Karpas-422 (cell line): Measurements from ENCODE around the gene TUBA3C. TPM values are rescaled to one million over a fixed set of nuclear protein-coding genes. Genes with fewer than 3 reads are reported as not detected.
"Not testable (repeated sequence)": the region's sequence is repeated elsewhere in the genome, so short reads cannot be mapped to it uniquely, and the experiment has no call there.

Experiments
- DNase-seq: peaks from one replicate; pipeline ENCODE4 v3.0.0-alpha.2; 2015
- H2AFZ ChIP-seq: fragments of 200-600 bp; sonication (generic); 2 replicates; pipeline ENCODE4 v1.6.1; 2014; ENCODE audit warnings: antibody characterized with exemption, low read length, mixed read lengths
- H3K27ac ChIP-seq: fragments of 200-600 bp; sonication (generic); 2 replicates; pipeline ENCODE4 v1.5.1; 2014; ENCODE audit warnings: mild to moderate bottlenecking, low read length, moderate library complexity
- H3K27me3 ChIP-seq: fragments of 200-600 bp; sonication (generic); 2 replicates; pipeline ENCODE4 v1.6.1; 2014; ENCODE audit warnings: low read length, mixed read lengths
- H3K36me3 ChIP-seq: fragments of 200-600 bp; sonication (generic); 2 replicates; pipeline ENCODE4 v1.6.1; 2014; ENCODE audit warnings: low read length, mixed read lengths; ENCODE audit not compliant: insufficient read depth
- H3K4me1 ChIP-seq: fragments of 200-600 bp; sonication (generic); 2 replicates; pipeline ENCODE4 v1.6.1; 2014; ENCODE audit warnings: mild to moderate bottlenecking, low read length, mixed read lengths
- H3K4me2 ChIP-seq: fragments of 200-600 bp; sonication (generic); 2 replicates; pipeline ENCODE4 v1.6.1; 2014; ENCODE audit warnings: low read length, low read depth, mild to moderate bottlenecking; ENCODE audit not compliant: poor library complexity, severe bottlenecking
- H3K4me3 ChIP-seq: fragments of 200-600 bp; sonication (generic); 2 replicates; pipeline ENCODE4 v1.5.1; 2014; ENCODE audit warnings: mild to moderate bottlenecking, antibody characterized with exemption, low read length, mixed read lengths
- H3K79me2 ChIP-seq: fragments of 200-600 bp; sonication (generic); 2 replicates; pipeline ENCODE4 v1.6.1; 2014; ENCODE audit warnings: mild to moderate bottlenecking, low read length, mixed read lengths
- H3K9ac ChIP-seq: fragments of 200-600 bp; sonication (generic); 2 replicates; pipeline ENCODE4 v1.6.0; 2014; ENCODE audit warnings: low read length
- H3K9me2 ChIP-seq: fragments of 200-600 bp; sonication (generic), shearing (Covaris generic); replicated peaks from 2 replicates; pipeline ENCODE4 v1.6.0; 2014; ENCODE audit warnings: mild to moderate bottlenecking, low read length, moderate library complexity; ENCODE audit not compliant: insufficient read depth
- H3K9me3 ChIP-seq: fragments of 300-700, 200-600 bp; sonication (generic); 2 replicates; pipeline ENCODE4 v1.6.1; 2014; ENCODE audit warnings: low read length, mixed read lengths
- H4K20me1 ChIP-seq: fragments of 200-600 bp; sonication (generic); 2 replicates; pipeline ENCODE4 v1.6.1; 2014; ENCODE audit warnings: mild to moderate bottlenecking, antibody characterized with exemption, low read length, low read depth; ENCODE audit not compliant: insufficient read depth
- total RNA-seq: library from RNA; depleted of rRNA; stranded (reverse); fragments of >200 nt; shearing (Covaris generic); gene quantifications from 2 replicates; pipeline ENCODE4 v1.2.3, GENCODE V29; 2014; ENCODE audit warnings: low replicate concordance; rRNA removed

Gene TUBA3C
- total RNA-seq, result not detected in 2 replicates

DNA sequence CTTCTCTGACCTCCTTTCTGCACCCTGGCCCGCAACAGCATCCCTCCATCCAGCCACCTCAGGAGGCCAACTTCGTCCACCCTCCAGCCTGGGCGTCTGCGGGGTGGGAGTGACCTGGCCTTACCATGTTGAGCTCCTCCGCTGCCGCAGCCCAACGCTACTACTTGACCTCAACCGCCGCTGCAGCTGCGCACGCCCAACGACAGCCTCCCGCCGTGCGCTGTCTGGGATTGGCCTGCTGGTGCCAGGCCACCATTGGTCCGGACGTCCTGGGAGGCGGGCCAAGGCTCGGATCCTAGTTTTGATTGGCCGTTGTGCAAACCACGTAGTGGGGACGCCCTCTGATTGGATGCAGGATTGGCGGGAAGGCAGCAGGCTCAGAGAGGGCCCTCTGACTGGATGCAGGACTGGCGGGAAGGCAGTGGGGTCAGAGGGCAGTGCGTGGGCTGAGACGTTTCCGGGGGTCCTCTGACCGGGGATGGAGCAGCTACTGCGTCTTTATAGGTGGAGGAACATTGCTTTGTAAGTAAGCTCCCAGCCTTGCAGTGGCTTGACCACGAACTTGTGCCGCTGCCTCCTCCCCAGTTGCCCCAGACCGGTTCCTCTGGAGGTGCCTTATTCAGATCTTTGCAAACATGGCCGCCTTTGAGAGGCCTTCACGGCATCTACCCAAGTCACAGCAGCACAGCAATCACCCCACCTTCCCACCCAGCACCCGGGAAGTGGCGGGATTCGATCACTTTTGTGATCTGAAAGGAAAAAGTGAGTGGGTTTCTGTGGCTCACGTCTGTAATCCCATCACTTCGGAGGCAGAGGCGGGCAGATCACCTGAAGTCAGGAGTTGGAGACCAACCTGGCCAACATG lies at the start of gene TUBA3C:
Gene TUBA3C, minus strand, starts transcription at position 204 of the 865 bp plus-strand sequence. Its CDS starts 77 bp downstream, at position 127.
- Histone ChIP-seq H3K4me1 (no peaks in the 10 kb centered on the region), H3K27ac (no peak within 1 kb of the TSS), H3K9me2 (no peaks in the 10 kb centered on the region), H3K9ac (no peak within 1 kb of the TSS), H4K20me1 (no peaks in the 10 kb centered on the region), H3K36me3 (no peaks in the 10 kb centered on the region), H3K4me3 (no peak within 1 kb of the TSS), H3K9me3 (peaks cover 4% of the 10 kb centered on the region), H3K4me2 (no peak within 1 kb of the TSS), H3K27me3 (no peaks in the 10 kb centered on the region), H3K79me2 (no peaks in the 10 kb centered on the region), H2AFZ (no peak within 1 kb of the TSS)
- DNase-seq, result no peak

GRCh38 chr13:19207413-19207812 lies 25.8 kb upstream of the TUBA3C start:
- H4K20me1 ChIP-seq, H3K9me2 ChIP-seq, H3K9me3 ChIP-seq, H3K27me3 ChIP-seq, H3K4me2 ChIP-seq, H3K27ac ChIP-seq, H2AFZ ChIP-seq, H3K4me1 ChIP-seq, DNase-seq, H3K4me3 ChIP-seq, H3K9ac ChIP-seq, H3K79me2 ChIP-seq, H3K36me3 ChIP-seq: not testable (repeated sequence)

- not testable (repeated sequence) for H3K9me2 ChIP-seq
These were observed 11.0 kb upstream of the TUBA3C start for GRCh38 chr13:19192622-19193021.

GRCh38 chr13:19189911-19190310 lies 8.3 kb upstream of the TUBA3C start:
- not testable (repeated sequence) for H3K27me3 ChIP-seq, H3K4me2 ChIP-seq, DNase-seq, H3K4me3 ChIP-seq, H4K20me1 ChIP-seq, H3K9me3 ChIP-seq, H3K27ac ChIP-seq, H3K9ac ChIP-seq, H3K79me2 ChIP-seq, H3K36me3 ChIP-seq, H2AFZ ChIP-seq, H3K4me1 ChIP-seq, H3K9me2 ChIP-seq

More at GRCh38 chr13:19192622-19193021, 11.0 kb upstream of the TUBA3C start:
- not testable (repeated sequence) for H3K79me2 ChIP-seq, H4K20me1 ChIP-seq, H3K4me2 ChIP-seq, H3K36me3 ChIP-seq, DNase-seq, H3K9me3 ChIP-seq, H3K4me1 ChIP-seq, H3K27ac ChIP-seq, H3K27me3 ChIP-seq, H3K4me3 ChIP-seq, H3K9ac ChIP-seq, H2AFZ ChIP-seq

DNA sequence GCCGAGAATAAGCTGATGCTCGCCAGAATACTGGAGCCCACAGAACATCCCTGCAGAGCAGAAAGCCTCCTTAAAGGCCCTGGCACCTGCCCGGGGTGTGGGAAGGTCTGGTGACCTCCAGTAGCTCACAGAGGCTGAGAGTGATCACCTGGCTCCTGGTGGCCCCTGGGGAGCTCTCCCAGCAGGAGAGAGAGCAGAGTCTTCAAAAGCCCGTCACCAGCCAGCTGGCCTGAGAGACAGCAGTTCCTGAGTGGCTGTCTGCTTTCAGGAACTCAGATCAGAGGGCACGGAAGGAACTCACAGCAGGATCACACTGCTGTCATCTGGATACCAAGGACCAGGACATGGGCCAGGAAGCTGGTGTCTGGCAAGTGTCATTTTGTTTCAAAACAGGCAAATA lies 7.7 kb upstream of the TUBA3C start:
- H3K4me1 ChIP-seq, H3K9me3 ChIP-seq, H3K79me2 ChIP-seq, H3K36me3 ChIP-seq, H3K4me2 ChIP-seq, H3K27ac ChIP-seq, H4K20me1 ChIP-seq, H2AFZ ChIP-seq, H3K27me3 ChIP-seq, DNase-seq, H3K4me3 ChIP-seq, H3K9me2 ChIP-seq, H3K9ac ChIP-seq: not testable (repeated sequence)

GRCh38 chr13:19185865-19186645 lies 4.4 kb upstream of the TUBA3C start:
- Histone ChIP-seq H3K4me3 (no peak overlapping the region), H3K4me1 (no peaks in the 10 kb centered on the region), H3K27ac (no peak overlapping the region), H3K27me3 (no peaks in the 10 kb centered on the region), H3K4me2 (no peak overlapping the region), H3K36me3 (no peaks in the 10 kb centered on the region), H3K9me3 (peaks cover 7% of the 10 kb centered on the region), H4K20me1 (no peaks in the 10 kb centered on the region), H3K9me2 (no peaks in the 10 kb centered on the region), H2AFZ (no peak overlapping the region), H3K79me2 (no peaks in the 10 kb centered on the region), H3K9ac (no peak overlapping the region)
- DNase-seq, result no peak

DNA sequence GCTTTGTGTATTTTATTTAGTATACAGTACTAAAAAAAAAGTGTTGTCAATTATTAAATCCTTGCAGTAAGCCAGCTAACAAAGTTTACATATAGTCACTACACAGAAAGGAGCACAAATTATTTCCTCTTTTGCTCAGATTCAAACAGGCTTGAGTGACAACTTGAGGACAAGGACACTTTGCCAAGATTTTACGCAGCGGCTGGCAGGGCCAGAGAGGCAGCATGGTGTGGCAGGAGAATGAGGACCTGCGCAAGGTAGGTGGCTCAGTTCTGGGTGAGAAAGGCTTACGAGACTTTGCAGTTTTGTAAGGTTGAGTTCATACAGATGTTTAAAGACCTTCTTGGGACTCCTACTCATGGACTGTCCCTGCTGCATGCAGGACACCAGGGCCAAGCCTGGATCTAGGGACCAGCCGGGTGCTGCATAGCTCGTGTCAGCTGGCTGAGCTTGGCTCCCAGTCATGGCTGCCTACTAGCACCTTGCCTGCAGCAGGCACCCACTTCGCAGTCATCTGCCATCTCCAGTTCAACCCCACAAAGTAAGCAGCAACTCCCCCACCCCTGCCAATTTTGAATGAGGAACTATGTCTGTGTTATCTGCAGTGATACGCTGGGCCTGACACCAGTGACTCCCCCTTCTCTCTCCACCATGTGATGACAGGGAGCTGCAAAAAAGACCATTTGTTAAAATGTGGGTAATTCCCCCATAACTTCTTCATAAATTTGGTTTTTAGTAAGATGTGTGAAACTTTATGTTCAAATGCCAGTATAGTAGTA lies 3.7 kb upstream of the TUBA3C start:
- Histone ChIP-seq H3K27ac (no peak overlapping the region), H2AFZ (no peak overlapping the region), H3K4me3 (no peak overlapping the region), H3K4me2 (no peak overlapping the region), H3K4me1 (no peaks in the 10 kb centered on the region), H3K9ac (no peak overlapping the region), H3K9me3 (peaks cover 7% of the 10 kb centered on the region), H4K20me1 (no peaks in the 10 kb centered on the region), H3K9me2 (no peaks in the 10 kb centered on the region), H3K36me3 (no peaks in the 10 kb centered on the region), H3K27me3 (no peaks in the 10 kb centered on the region), H3K79me2 (no peaks in the 10 kb centered on the region)
- no peak for DNase-seq

GRCh38 chr13:19184176-19184575 lies 2.6 kb upstream of the TUBA3C start:
- H3K27me3 ChIP-seq, result no peaks in the 10 kb centered on the region
- H3K79me2 ChIP-seq, result no peaks in the 10 kb centered on the region
- no peaks in the 10 kb centered on the region for H3K9me2 ChIP-seq
- no peak overlapping the region for H3K4me3 ChIP-seq
- H3K36me3 ChIP-seq, result no peaks in the 10 kb centered on the region
- H3K27ac ChIP-seq, result no peak overlapping the region
- no peak overlapping the region for H2AFZ ChIP-seq
- DNase-seq, result no peak
- peaks cover 7% of the 10 kb centered on the region for H3K9me3 ChIP-seq
- no peak overlapping the region for H3K4me2 ChIP-seq
- H4K20me1 ChIP-seq, result no peaks in the 10 kb centered on the region
- no peak overlapping the region for H3K9ac ChIP-seq
- H3K4me1 ChIP-seq, result no peaks in the 10 kb centered on the region
